Measurements from ENCODE around the gene OSCP1.

The OSCP1 gene

GRCh38 chr1:36383240-36383639, 67.0 kb downstream of the OSCP1 start:
- DNase-seq (ENCODE audit: low read depth in 2 of 2): no peak

- DNase-seq (ENCODE audit: low read depth in 2 of 2): no peak
These were observed 67.6 kb downstream of the OSCP1 start for GRCh38 chr1:36382669-36383068.

- DNase-seq (ENCODE audit: low read depth in 2 of 2): no peak
These were observed 68.0 kb downstream of the OSCP1 start for GRCh38 chr1:36382231-36382630.

GRCh38 chr1:36381405-36381804, 68.8 kb downstream of the OSCP1 start:
- DNase-seq (ENCODE audit: low read depth in 2 of 2): no peak

GRCh38 chr1:36380782-36381181, 69.5 kb downstream of the OSCP1 start:
- DNase-seq (ENCODE audit: low read depth in 2 of 2): no peak

- no peak for DNase-seq (ENCODE audit: low read depth in 2 of 2)
These were observed 70.1 kb downstream of the OSCP1 start for GRCh38 chr1:36380143-36380619.

GRCh38 chr1:36377791-36378492, 72.3 kb downstream of the OSCP1 start:
- DNase-seq (ENCODE audit: low read depth in 2 of 2): no peak

- DNase-seq (ENCODE audit: low read depth in 2 of 2): no peak
These were observed 77.6 kb downstream of the OSCP1 start for GRCh38 chr1:36372617-36373016.

GRCh38 chr1:36369061-36369861, 81.0 kb downstream of the OSCP1 start:
- peak in 1 of 2 experiments; percentile 37 for DNase-seq (ENCODE audit: low read depth in 2 of 2)
